ENCODE measurements around the gene DIAPH3. TPM values are rescaled to one million over a fixed set of nuclear protein-coding genes. Genes with fewer than 3 reads are reported as not detected.

DIAPH3 gene
- total and polyA plus RNA-seq, 7 donors, result 0.16 to 3.8 (median 1.1) TPM; not detected in 1

DNA sequence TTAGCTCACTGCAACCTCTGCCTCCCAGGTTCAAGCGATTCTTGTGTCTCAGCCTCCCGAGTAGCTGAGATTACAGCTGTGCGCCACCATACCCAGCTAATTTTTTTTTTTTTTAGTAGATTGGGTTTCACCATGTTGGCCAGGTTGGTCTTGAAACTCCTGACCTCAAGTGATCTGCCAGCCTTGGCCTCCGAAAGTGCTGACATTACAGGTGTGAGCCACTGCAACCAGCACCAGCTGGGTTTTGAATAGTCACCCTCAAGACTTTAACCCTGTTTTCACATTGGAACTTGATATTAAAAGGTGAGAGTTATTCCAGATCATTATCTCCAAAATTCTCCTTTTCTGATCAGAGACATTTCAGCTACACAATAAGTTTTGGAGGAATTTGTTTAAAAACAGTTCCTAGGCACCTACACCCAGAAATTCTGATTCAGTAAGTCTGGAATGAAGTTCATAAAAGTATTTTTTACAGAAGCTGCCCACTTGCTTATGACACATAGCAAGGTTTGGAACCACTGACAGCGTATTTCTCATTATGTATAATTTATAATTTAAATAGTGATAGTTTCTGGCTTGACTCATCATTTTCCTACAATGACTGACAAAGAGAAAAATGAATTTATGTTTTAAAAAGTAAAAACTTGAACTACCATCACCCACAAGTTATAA is 417.3 kb downstream of the DIAPH3 start:
- TF ChIP-seq POLR2A (IDR thresholded peaks at IDR 0.05), result no peak
- TF ChIP-seq EP300 (IDR thresholded peaks at IDR 0.05), result no peak
- TF ChIP-seq POLR2AphosphoS5 (IDR thresholded peaks at IDR 0.05), result no peak
- TF ChIP-seq, protein P1, sequence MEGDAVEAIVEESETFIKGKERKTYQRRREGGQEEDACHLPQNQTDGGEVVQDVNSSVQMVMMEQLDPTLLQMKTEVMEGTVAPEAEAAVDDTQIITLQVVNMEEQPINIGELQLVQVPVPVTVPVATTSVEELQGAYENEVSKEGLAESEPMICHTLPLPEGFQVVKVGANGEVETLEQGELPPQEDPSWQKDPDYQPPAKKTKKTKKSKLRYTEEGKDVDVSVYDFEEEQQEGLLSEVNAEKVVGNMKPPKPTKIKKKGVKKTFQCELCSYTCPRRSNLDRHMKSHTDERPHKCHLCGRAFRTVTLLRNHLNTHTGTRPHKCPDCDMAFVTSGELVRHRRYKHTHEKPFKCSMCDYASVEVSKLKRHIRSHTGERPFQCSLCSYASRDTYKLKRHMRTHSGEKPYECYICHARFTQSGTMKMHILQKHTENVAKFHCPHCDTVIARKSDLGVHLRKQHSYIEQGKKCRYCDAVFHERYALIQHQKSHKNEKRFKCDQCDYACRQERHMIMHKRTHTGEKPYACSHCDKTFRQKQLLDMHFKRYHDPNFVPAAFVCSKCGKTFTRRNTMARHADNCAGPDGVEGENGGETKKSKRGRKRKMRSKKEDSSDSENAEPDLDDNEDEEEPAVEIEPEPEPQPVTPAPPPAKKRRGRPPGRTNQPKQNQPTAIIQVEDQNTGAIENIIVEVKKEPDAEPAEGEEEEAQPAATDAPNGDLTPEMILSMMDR (IDR thresholded peaks at IDR 0.05), result no peak
- 86 to 93% methylated on average over 5 of the region's 5 CpGs for WGBS, 2 donors
- intact Hi-C loops (cut with DNase I), result no loop called here

DNA sequence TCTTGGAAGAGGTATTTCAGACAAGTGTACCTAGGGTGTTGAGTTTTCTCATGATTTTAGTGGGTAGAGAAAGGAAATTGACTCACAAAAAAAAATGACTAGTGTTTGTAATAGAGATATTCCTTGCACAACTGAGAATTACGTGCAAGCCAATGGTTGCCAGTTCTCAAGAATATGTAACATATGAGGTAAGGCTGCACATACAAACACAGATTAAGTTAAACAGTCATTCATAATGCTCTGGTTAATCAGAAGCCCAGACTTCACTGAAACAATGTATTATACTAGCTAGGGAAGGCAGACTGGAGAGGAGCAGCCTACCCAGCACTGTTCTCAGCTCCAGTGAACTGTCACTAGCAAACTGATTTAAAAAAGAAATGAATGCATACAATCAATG is 418.3 kb downstream of the DIAPH3 start:
- no peak overlapping the region for H3K4me3 ChIP-seq
- no peaks in the 10 kb centered on the region for H3K36me3 ChIP-seq
- intact Hi-C loops (cut with DNase I), result no loop called here
- H3K9me3 ChIP-seq, result no peaks in the 10 kb centered on the region
- H3K27ac ChIP-seq, result no peak overlapping the region
- WGBS, 2 donors, result 8 to 58% methylated on average over 1 of the region's 1 CpG
- no peaks in the 10 kb centered on the region for H3K4me1 ChIP-seq
- no peaks in the 10 kb centered on the region for H3K27me3 ChIP-seq
- no peak for DNase-seq
- TF ChIP-seq, protein P1 (IDR thresholded peaks at IDR 0.05), result no peak
- no peak for TF ChIP-seq POLR2A (IDR thresholded peaks at IDR 0.05)
- TF ChIP-seq EP300 (IDR thresholded peaks at IDR 0.05), result no peak

More for the DNA sequence above, 417.3 kb downstream of the DIAPH3 start:
- H3K4me1 ChIP-seq, result no peaks in the 10 kb centered on the region
- H3K36me3 ChIP-seq, result no peaks in the 10 kb centered on the region
- no peaks in the 10 kb centered on the region for H3K9me3 ChIP-seq
- H3K27ac ChIP-seq, result no peak overlapping the region
- H3K27me3 ChIP-seq, result no peaks in the 10 kb centered on the region
- no peak overlapping the region for H3K4me3 ChIP-seq
- DNase-seq, result no peak

DNA sequence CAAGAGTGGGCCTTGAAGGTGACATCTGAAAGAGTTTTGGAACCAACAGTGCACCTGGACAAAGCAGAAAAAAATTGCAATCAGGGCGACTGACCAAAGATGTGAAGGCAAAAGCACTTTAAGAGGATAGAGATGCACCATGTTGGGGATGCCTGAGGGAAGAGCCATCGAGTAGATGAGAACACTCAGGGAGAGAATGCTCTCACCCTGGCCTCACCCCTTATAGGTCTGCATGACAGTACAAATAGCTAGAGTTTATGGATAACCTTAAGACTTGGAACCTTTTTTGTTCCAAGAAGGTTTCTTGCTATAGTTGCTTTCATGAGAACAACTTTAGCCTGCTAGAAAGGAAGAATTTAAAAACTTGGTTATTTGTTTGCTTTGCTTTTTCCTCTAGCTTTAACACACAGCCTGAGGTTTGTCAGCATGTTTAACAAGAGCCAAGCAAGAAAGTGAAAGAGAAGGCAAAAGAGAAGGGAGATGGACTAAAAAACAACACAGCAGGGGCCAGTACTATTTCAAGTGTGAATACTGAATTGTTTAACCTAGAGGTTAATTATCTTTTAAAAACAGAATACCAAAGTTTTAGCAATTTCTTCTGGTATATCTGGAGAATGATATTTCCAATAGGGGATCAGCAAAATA is 418.9 kb downstream of the DIAPH3 start:
- no peaks in the 10 kb centered on the region for H3K27me3 ChIP-seq
- intact Hi-C loops (cut with DNase I), result no loop called here
- H3K27ac ChIP-seq, result no peak overlapping the region

DNA sequence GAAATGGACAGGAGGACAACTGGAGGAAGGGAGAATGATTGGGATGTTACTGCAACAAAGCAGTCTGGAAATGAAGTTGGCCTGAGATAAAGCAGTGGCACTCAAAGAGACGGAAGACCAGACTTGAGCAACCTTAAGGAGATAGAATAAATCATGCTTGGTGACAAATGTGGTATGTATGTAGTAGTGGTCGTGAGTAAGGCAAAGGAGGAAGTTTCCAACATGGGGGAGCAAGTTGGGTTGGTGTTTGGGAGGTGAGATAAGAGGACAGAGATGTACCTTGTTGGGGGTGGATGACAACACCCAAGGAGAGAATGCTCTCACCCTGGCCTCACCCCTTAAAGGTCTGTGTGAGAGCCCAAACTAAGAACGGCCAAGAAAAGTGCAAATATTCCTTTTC is 420.5 kb downstream of the DIAPH3 start:
- Histone ChIP-seq H3K4me1 (no peaks in the 10 kb centered on the region), H3K9me3 (no peaks in the 10 kb centered on the region), H3K27ac (no peak overlapping the region), H3K4me3 (no peak overlapping the region), H3K36me3 (no peaks in the 10 kb centered on the region), H3K27me3 (no peaks in the 10 kb centered on the region)
- 77 to 89% methylated on average over 3 of the region's 3 CpGs for WGBS, 2 donors
- no peak for DNase-seq
- TF ChIP-seq POLR2AphosphoS5 (IDR thresholded peaks at IDR 0.05) (no peak), EP300 (IDR thresholded peaks at IDR 0.05) (no peak), POLR2A (IDR thresholded peaks at IDR 0.05) (no peak)
- TF ChIP-seq, protein P1 (IDR thresholded peaks at IDR 0.05), result no peak
- intact Hi-C loops (cut with DNase I), result no loop called here

More for the DNA sequence above, 418.9 kb downstream of the DIAPH3 start:
- TF ChIP-seq POLR2A (IDR thresholded peaks at IDR 0.05) (no peak), EP300 (IDR thresholded peaks at IDR 0.05) (no peak), POLR2AphosphoS5 (IDR thresholded peaks at IDR 0.05) (no peak)
- TF ChIP-seq, protein P1 (IDR thresholded peaks at IDR 0.05), result no peak
- no peak overlapping the region for H3K4me3 ChIP-seq
- no peaks in the 10 kb centered on the region for H3K4me1 ChIP-seq
- 79 to 86% methylated on average over 2 of the region's 2 CpGs for WGBS, 2 donors
- H3K36me3 ChIP-seq, result no peaks in the 10 kb centered on the region
- no peak for DNase-seq
- no peaks in the 10 kb centered on the region for H3K9me3 ChIP-seq

Data from sigmoid colon (tissue), 7 donors.